ENCODE data around the gene PLEKHA4. TPM values are rescaled to one million over a fixed set of nuclear protein-coding genes. Genes with fewer than 3 reads are reported as not detected.

Gene PLEKHA4
- total and polyA plus RNA-seq, 10 of the 15 experiments (the other 5 are each of a cell fraction or from before 2014, with no cell fraction given) = 0.13 to 10.0 (median 6.4) TPM; not detected in 1

GRCh38 chr19:48845384-48845783 is 23.0 kb downstream of the PLEKHA4 start:
- ATAC-seq (no peak), FAIRE-seq (no peak), DNase-seq (ENCODE audit: low read depth, low spot score) (no peak)
- no peak overlapping the region for H2AFZ ChIP-seq (ENCODE audit: control insufficient read depth, low read depth, low read length)
- H3K79me2 ChIP-seq (ENCODE audit: control insufficient read depth, insufficient read depth, low read length) = no peaks in the 10 kb centered on the region
- H4K20me1 ChIP-seq (ENCODE audit: control insufficient read depth, insufficient read depth) = no peaks in the 10 kb centered on the region
- H3K36me3 ChIP-seq (ENCODE audit: control insufficient read depth in 2 of 2, insufficient read depth in 2 of 2, low read length in 1 of 2) = no peaks in the 10 kb centered on the region
- WGBS (ENCODE audit: insufficient coverage, insufficient replicate concordance, low lambda C conversion rate, missing lambda C conversion rate) = 63% methylated on average over 15 of the region's 15 CpGs
- H3K27ac ChIP-seq (ENCODE audit: control insufficient read depth, insufficient read depth) = no peak overlapping the region
- SMC1A ChIA-PET (ENCODE audit: uncharacterized antibody, unreplicated experiment) = interaction anchor here (1.1 to 4.9 kb wide), 5 partner anchors 17 to 130 kb away, joined by 3 to 44 read pairs (median 4); no protein-coding TSS in a partner anchor
- no peak overlapping the region for H3K4me3 ChIP-seq
- intact Hi-C loops (cut with micrococcal nuclease; ENCODE audit: unreplicated experiment) (no loop called here), in situ Hi-C loops (cut with MboI) (no loop called here)
- H3K27me3 ChIP-seq (replicated peaks in 1 of 2; ENCODE audit: control insufficient read depth in 2 of 2, insufficient read depth in 2 of 2, low read length in 1 of 2) = no peaks in the 10 kb centered on the region
- H3K9me3 ChIP-seq (replicated peaks; ENCODE audit: control insufficient read depth, insufficient read depth, low read length) = no peaks in the 10 kb centered on the region
- no peak overlapping the region for H3K4me2 ChIP-seq (ENCODE audit: control insufficient read depth, insufficient read depth)
- RAD21 ChIA-PET (ENCODE audit: unreplicated experiment) = interaction anchor here (1.0 to 4.4 kb wide), 3 partner anchors 57 to 126 kb away, joined by 3 to 27 read pairs (median 20); no protein-coding TSS in a partner anchor
- no TSS peak for BruUV-seq (replicated peaks)
- POLR2A ChIA-PET = no interaction called here
- peaks cover 7% of the 10 kb centered on the region for H3K4me1 ChIP-seq (ENCODE audit: control insufficient read depth, insufficient read depth, low read length)
- CTCF ChIA-PET = interaction anchor here (0.6 to 15.6 kb wide), 6 partner anchors 9 to 1060 kb away, joined by 3 to 520 read pairs (median 6); partner anchors contain the start of gene HSD17B14
- H3K9ac ChIP-seq (ENCODE audit: control insufficient read depth, insufficient read depth, low read length) = no peak overlapping the region
- TF ChIP-seq SREBF2 (IDR thresholded peaks at IDR 0.05; ENCODE audit: low read length) (no peak), MEF2B (IDR thresholded peaks at IDR 0.05; ENCODE audit: partially characterized antibody, poor library complexity, severe bottlenecking) (no peak), STAT1 (conservative IDR thresholded peaks at IDR 0.05) (no peak), BCL11A (IDR thresholded peaks at IDR 0.05; ENCODE audit: low read depth, low read length) (no peak), ZBTB4 (CRISPR knock-in tag; IDR thresholded peaks at IDR 0.05) (no peak), MYB (IDR thresholded peaks at IDR 0.05; ENCODE audit: borderline replicate concordance, low read depth, low read length) (no peak), BCLAF1 (IDR thresholded peaks at IDR 0.05) (no peak), BCL3 (IDR thresholded peaks at IDR 0.05; ENCODE audit: borderline replicate concordance, insufficient read depth, low read depth, low read length, poor library complexity, severe bottlenecking) (no peak), CEBPB (IDR thresholded peaks at IDR 0.05; ENCODE audit: borderline replicate concordance in 1 of 2, low read depth in 2 of 2, low read length in 2 of 2) (no peak), PRDM15 (CRISPR knock-in tag; IDR thresholded peaks at IDR 0.05) (no peak), SUPT20H (IDR thresholded peaks at IDR 0.05; ENCODE audit: borderline replicate concordance, control insufficient read depth, low read depth, low read length) (no peak)
